ENCODE data around the gene XYLB. TPM values are rescaled to one million over a fixed set of nuclear protein-coding genes. Genes with fewer than 3 reads are reported as not detected.

XYLB gene
- total RNA-seq, 1 experiment from 2014 or later, result 6.6 TPM

GRCh38 chr3:38314112-38314763 lies 32.3 kb upstream of the XYLB start:
- no peaks in the 10 kb centered on the region for H3K9me3 ChIP-seq (ENCODE audit: control insufficient read depth, insufficient read depth, low read depth, low read length)
- no peak overlapping the region for H3K27ac ChIP-seq (ENCODE audit: low read length)
- ATAC-seq, result no peak; the same call in 1 of the 2 replicates
- no peak for DNase-seq (ENCODE audit: low read depth, low spot score)
- no TSS peak for BruUV-seq (replicated peaks)
- in situ Hi-C loops (cut with HindIII; ENCODE audit: low pct_unique_long_range_greater_than_20kb, low sequenced_read_pairs), result no loop called here
- intact Hi-C loops (cut with micrococcal nuclease; ENCODE audit: unreplicated experiment), result no loop called here
- H3K4me1 ChIP-seq (ENCODE audit: control insufficient read depth, insufficient read depth, low read length), result no peaks in the 10 kb centered on the region
- H3K4me3 ChIP-seq (ENCODE audit: low read depth in 2 of 2, low read length in 2 of 2), result no peak overlapping the region
- ChIA-PET CTCF (no interaction called here), POLR2A (no interaction called here)
- TF ChIP-seq SIN3A (IDR thresholded peaks at IDR 0.05; ENCODE audit: borderline replicate concordance, insufficient read depth, low read depth, low read length) (no peak), POLR2AphosphoS5 (IDR thresholded peaks at IDR 0.05; ENCODE audit: low read depth, low read length) (no peak), TCF7L2 (IDR thresholded peaks at IDR 0.05; ENCODE audit: low read depth, low read length) (no peak), REST (IDR thresholded peaks at IDR 0.05; ENCODE audit: insufficient read depth in 1 of 2, low read depth in 2 of 2, low read length in 1 of 2) (no peak), CTCF (IDR thresholded peaks at IDR 0.05) (no peak)
- no peaks in the 10 kb centered on the region for H3K27me3 ChIP-seq (ENCODE audit: control insufficient read depth, insufficient read depth, low read length)
- no peaks in the 10 kb centered on the region for H3K36me3 ChIP-seq (ENCODE audit: control insufficient read depth, insufficient read depth, low read length)

GRCh38 chr3:38314764-38315487 lies 31.7 kb upstream of the XYLB start:
- Histone ChIP-seq H3K4me1 (ENCODE audit: control insufficient read depth, insufficient read depth, low read length) (no peaks in the 10 kb centered on the region), H3K4me3 (ENCODE audit: low read depth in 2 of 2, low read length in 2 of 2) (no peak overlapping the region), H3K9me3 (ENCODE audit: control insufficient read depth, insufficient read depth, low read depth, low read length) (no peaks in the 10 kb centered on the region), H3K27ac (ENCODE audit: low read length) (no peak overlapping the region), H3K36me3 (ENCODE audit: control insufficient read depth, insufficient read depth, low read length) (no peaks in the 10 kb centered on the region), H3K27me3 (ENCODE audit: control insufficient read depth, insufficient read depth, low read length) (no peaks in the 10 kb centered on the region)
- no TSS peak for BruUV-seq (replicated peaks)
- intact Hi-C loops (cut with micrococcal nuclease; ENCODE audit: unreplicated experiment), result no loop called here
- ChIA-PET CTCF (no interaction called here), POLR2A (interaction anchor here (0.6 kb wide), 1 partner anchor 12 kb away, joined by 3 read pairs; no protein-coding TSS in a partner anchor)
- TF ChIP-seq TCF7L2 (IDR thresholded peaks at IDR 0.05; ENCODE audit: low read depth, low read length), result no peak
- no peak for TF ChIP-seq REST (IDR thresholded peaks at IDR 0.05; ENCODE audit: insufficient read depth in 1 of 2, low read depth in 2 of 2, low read length in 1 of 2)
- TF ChIP-seq CTCF (IDR thresholded peaks at IDR 0.05), result no peak
- no peak for TF ChIP-seq POLR2AphosphoS5 (IDR thresholded peaks at IDR 0.05; ENCODE audit: low read depth, low read length)
- TF ChIP-seq SIN3A (IDR thresholded peaks at IDR 0.05; ENCODE audit: borderline replicate concordance, insufficient read depth, low read depth, low read length), result no peak
- no peak for ATAC-seq
- DNase-seq (ENCODE audit: low read depth, low spot score), result no peak
- in situ Hi-C loops (cut with HindIII; ENCODE audit: low pct_unique_long_range_greater_than_20kb, low sequenced_read_pairs), result no loop called here

Measured in Panc1 (cell line).